Erythroblast (primary cell): ENCODE measurements around the gene CLRN3.

Source experiments
- GATA1 ChIP-seq: IDR thresholded peaks from 2 replicates; pipeline ENCODE4 v1.6.1; 2011; ENCODE audit warnings: low read depth, mild to moderate bottlenecking, control low read depth, low read length, moderate library complexity
- POLR2A ChIP-seq: IDR thresholded peaks from 2 replicates; pipeline ENCODE4 v1.6.1; 2011; ENCODE audit warnings: mild to moderate bottlenecking, low read length

DNA sequence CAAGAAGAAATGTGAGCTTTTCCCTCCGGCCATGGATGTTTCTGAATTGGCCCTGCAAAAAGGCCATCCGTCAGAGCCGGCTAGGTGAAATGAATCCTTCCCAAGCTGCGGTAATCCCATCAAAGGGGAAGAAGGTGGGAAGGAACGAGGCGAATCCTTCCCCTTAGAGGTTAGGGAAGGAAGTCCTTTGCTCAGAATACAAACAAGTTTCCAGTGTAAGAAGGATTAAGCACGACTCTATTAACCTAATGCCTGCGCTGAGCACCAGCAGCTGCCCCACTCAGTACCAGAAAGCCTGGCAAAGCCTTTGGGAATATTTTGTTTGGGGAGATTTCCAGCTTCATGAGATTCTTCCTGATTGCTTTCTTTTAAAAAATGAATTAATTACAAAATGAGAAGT lies 42.8 kb downstream of the CLRN3 start:
- no peak for TF ChIP-seq POLR2A
- TF ChIP-seq GATA1, result no peak
